Ramos (cell line): ENCODE results near the gene CCNDBP1.

Experiments
- in situ Hi-C: fragments of 300-500 bp; cut with MboI; formaldehyde crosslinking; loops from one replicate; pipeline ENCODE4 v1.14.3; 2022; ENCODE audit warnings: low sequenced_read_pairs; ENCODE audit not compliant: unreplicated experiment

Gene CCNDBP1

GRCh38 chr15:43239732-43240491 lies 54.7 kb downstream of the CCNDBP1 start:
- in situ Hi-C loops, result no loop called here

- in situ Hi-C loops, result no loop called here
These were observed 55.9 kb downstream of the CCNDBP1 start for GRCh38 chr15:43241100-43241499.

GRCh38 chr15:43242616-43243015 lies 57.4 kb downstream of the CCNDBP1 start:
- in situ Hi-C loops, result no loop called here

- in situ Hi-C loops, result no loop called here
These were observed 57.9 kb downstream of the CCNDBP1 start for GRCh38 chr15:43243020-43243645.

- in situ Hi-C loops, result no loop called here
These were observed 58.9 kb downstream of the CCNDBP1 start for GRCh38 chr15:43244092-43244491.

- in situ Hi-C loops, result no loop called here
These were observed 61.1 kb downstream of the CCNDBP1 start for GRCh38 chr15:43246261-43246774.
